GM23338 (cell line): ENCODE measurements around the gene CACNA1D.

ENCODE experiments used
- CREB1 ChIP-seq: fragments of 250-450 bp; sonication (Bioruptor Pico); IDR thresholded peaks from 2 replicates; pipeline ENCODE4 v1.5.0; 2020; ENCODE audit warnings: low read depth, mild to moderate bottlenecking, moderate library complexity
- CTCF ChIP-seq, 2 experiments: fragments of 200-600 bp in 1 of 2; sonication (generic) in 1 of 2; conservative IDR thresholded peaks; 2 replicates each; pipeline versions ENCODE4 v1.5.1 to v1.6.1; 2016 to 2017; ENCODE audit warnings: antibody characterized with exemption in 2 of 2, low read depth in 2 of 2, mild to moderate bottlenecking in 2 of 2, moderate library complexity in 1 of 2
- EZH2 ChIP-seq: fragments of 200-600 bp; sonication (generic); IDR thresholded peaks from one replicate; pipeline ENCODE4 v1.8.0; 2017; ENCODE audit warnings: antibody characterized with exemption, mild to moderate bottlenecking, low read depth; ENCODE audit not compliant: unreplicated experiment
- EZH2phosphoT487 ChIP-seq: fragments of 200-600 bp; sonication (generic); IDR thresholded peaks from one replicate; pipeline ENCODE4 v1.8.1; 2018; ENCODE audit warnings: antibody characterized with exemption; ENCODE audit not compliant: unreplicated experiment
- JUNB ChIP-seq: IDR thresholded peaks from one replicate; pipeline ENCODE4 v1.6.1; 2016; ENCODE audit warnings: antibody characterized with exemption; ENCODE audit not compliant: unreplicated experiment
- POLR2AphosphoS5 ChIP-seq: IDR thresholded peaks from 2 replicates; pipeline ENCODE4 v1.6.1; 2016; ENCODE audit warnings: antibody characterized with exemption, low read depth
- REST ChIP-seq: IDR thresholded peaks from one replicate; pipeline ENCODE4 v1.6.1; 2018; ENCODE audit warnings: antibody characterized with exemption; ENCODE audit not compliant: unreplicated experiment
- ZNF114 ChIP-seq: fragments of 250-450 bp; sonication (Bioruptor Pico); IDR thresholded peaks from 2 replicates; pipeline ENCODE4 v1.5.0; 2020; ENCODE audit warnings: mild to moderate bottlenecking, moderate library complexity

- TF ChIP-seq CTCF (conservative IDR thresholded peaks at IDR 0.05; ENCODE audit: low read depth in 2 of 2): no peak
- TF ChIP-seq EZH2phosphoT487: no peak
- TF ChIP-seq JUNB: no peak
- TF ChIP-seq EZH2: no peak
- TF ChIP-seq POLR2AphosphoS5: no peak
- no peak for TF ChIP-seq REST
- no peak for TF ChIP-seq ZNF114
- TF ChIP-seq CREB1 (CRISPR knock-in tag): no peak
Measured at GRCh38 chr3:53726643-53727042, 232.2 kb downstream of the CACNA1D start.
